GM12878 (cell line): Measurements from ENCODE around the gene PLCB4. TPM values are rescaled to one million over a fixed set of nuclear protein-coding genes. Genes with fewer than 3 reads are reported as not detected.

Experiments
- ATAC-seq: fragments of 200-7000 bp; cut with Tn5 transposase; 3 replicates; pipeline ENCODE4 v1.9.1; 2020; ENCODE audit warnings: mild to moderate bottlenecking, moderate library complexity
- BruUV-seq: library from RNA; stranded (reverse); fragments of 400-500 nt; replicated peaks from 2 replicates; lab custom pipeline; 2021; lab: Mats Ljungman, UMichigan
- CTCF ChIA-PET: fragments of 300-600 bp; sonication (Branson Sonifier 250); formaldehyde crosslinking; extraction: SDS; loops from one replicate; lab custom pipeline; 2021; ENCODE audit warnings: inconsistent platforms; lab: Yijun Ruan, JAX
- POLR2A ChIA-PET: fragments of 350-600 bp; formaldehyde crosslinking; extraction: SDS; loops from one replicate; lab custom pipeline; 2021; ENCODE audit warnings: inconsistent platforms; lab: Charles Lee
- RAD21 ChIA-PET: fragments of 300-600 bp; sonication (Branson Sonifier 250); formaldehyde crosslinking; loops from one replicate; lab custom pipeline; 2023; ENCODE audit warnings: antibody characterized with exemption; ENCODE audit not compliant: unreplicated experiment; lab: Charles Lee
- SMC1A ChIA-PET: fragments of 300-600 bp; sonication (Branson Sonifier 250); formaldehyde crosslinking; loops from one replicate; lab custom pipeline; 2023; ENCODE audit not compliant: unreplicated experiment, uncharacterized antibody; lab: Charles Lee
- DNase-seq: peaks from one replicate; pipeline ENCODE4 v3.0.0-alpha.2; 2011; ENCODE audit warnings: low read depth, low spot score
- FAIRE-seq: peaks from 3 replicates; lab custom pipeline; 2011; peaks lifted over from hg19 to GRCh38; lab: Jason Lieb, UNC
- H2AFZ ChIP-seq: 2 replicates; pipeline ENCODE4 v1.6.0; 2011; ENCODE audit warnings: low read depth, low read length, control low read depth; ENCODE audit not compliant: control insufficient read depth
- H3K27ac ChIP-seq: 2 replicates; pipeline ENCODE4 v1.5.1; 2011; ENCODE audit warnings: control low read depth; ENCODE audit not compliant: control insufficient read depth, insufficient read depth
- H3K27me3 ChIP-seq, 2 experiments: replicated peaks in 1 of 2; 2 replicates each; pipeline versions ENCODE4 v1.6.0 to v1.6.1; 2011; ENCODE audit warnings: low read length in 1 of 2; ENCODE audit not compliant: control insufficient read depth in 2 of 2, insufficient read depth in 2 of 2
- H3K36me3 ChIP-seq, 2 experiments: 2 replicates each; pipeline ENCODE4 v1.5.1; 2011; ENCODE audit warnings: low read length in 1 of 2; ENCODE audit not compliant: control insufficient read depth in 2 of 2, insufficient read depth in 2 of 2
- H3K4me1 ChIP-seq: 2 replicates; pipeline ENCODE4 v1.6.1; 2011; ENCODE audit warnings: mild to moderate bottlenecking, low read length, moderate library complexity, mixed read lengths; ENCODE audit not compliant: control insufficient read depth, insufficient read depth
- H3K4me2 ChIP-seq: 2 replicates; pipeline ENCODE4 v1.6.0; 2011; ENCODE audit warnings: control low read depth; ENCODE audit not compliant: control insufficient read depth, insufficient read depth
- H3K4me3 ChIP-seq: fragments of 200-600 bp; sonication (generic); 2 replicates; pipeline ENCODE4 v1.5.1; 2016
- H3K79me2 ChIP-seq: 2 replicates; pipeline ENCODE4 v1.6.0; 2011; ENCODE audit warnings: low read length; ENCODE audit not compliant: control insufficient read depth, insufficient read depth
- H3K9ac ChIP-seq: 2 replicates; pipeline ENCODE4 v1.8.0; 2011; ENCODE audit warnings: low read length, control low read depth, mixed read lengths; ENCODE audit not compliant: control insufficient read depth, insufficient read depth
- H3K9me3 ChIP-seq: replicated peaks from 3 replicates; pipeline ENCODE4 v1.5.1; 2011; ENCODE audit warnings: mild to moderate bottlenecking, low read length; ENCODE audit not compliant: control insufficient read depth, insufficient read depth
- H4K20me1 ChIP-seq: 2 replicates; pipeline ENCODE4 v1.6.0; 2011; ENCODE audit not compliant: control insufficient read depth, insufficient read depth
- DPF2 ChIP-seq: fragments of 450-650 bp; IDR thresholded peaks from 2 replicates; pipeline ENCODE4 v1.6.1; 2017; ENCODE audit warnings: mild to moderate bottlenecking
- IKZF1 ChIP-seq: fragments of 450-650 bp; conservative IDR thresholded peaks from 2 replicates; pipeline ENCODE4 v1.6.1; 2017; ENCODE audit warnings: antibody characterized with exemption, mild to moderate bottlenecking
- IRF3 ChIP-seq: fragments of 450-650 bp; IDR thresholded peaks from 2 replicates; pipeline ENCODE4 v1.6.1; 2014; ENCODE audit warnings: mild to moderate bottlenecking
- MTA2 ChIP-seq: fragments of 450-650 bp; IDR thresholded peaks from 2 replicates; pipeline ENCODE4 v1.6.1; 2016; ENCODE audit warnings: low read depth, mild to moderate bottlenecking, moderate library complexity
- MYB ChIP-seq: fragments of 150-350 bp; IDR thresholded peaks from 2 replicates; pipeline ENCODE4 v1.6.1; 2014; ENCODE audit warnings: mild to moderate bottlenecking, low read depth, low read length, borderline replicate concordance
- NFYA ChIP-seq: IDR thresholded peaks from 2 replicates; pipeline ENCODE4 v1.6.1; 2011; ENCODE audit warnings: low read depth, mild to moderate bottlenecking, low read length, improper control_type of control experiment, borderline replicate concordance
- SRF ChIP-seq, 2 experiments: IDR thresholded peaks; 2 replicates each; pipeline ENCODE4 v1.6.1; 2011; ENCODE audit warnings: low read depth in 2 of 2, low read length in 2 of 2, mild to moderate bottlenecking in 1 of 2, moderate library complexity in 1 of 2
- TAF1 ChIP-seq: IDR thresholded peaks from 2 replicates; pipeline ENCODE4 v1.6.1; 2011; ENCODE audit warnings: mild to moderate bottlenecking, low read depth, low read length, borderline replicate concordance
- TCF12 ChIP-seq: IDR thresholded peaks from 2 replicates; pipeline ENCODE4 v1.6.1; 2011; ENCODE audit warnings: low read depth, mild to moderate bottlenecking, low read length
- YY1 ChIP-seq: IDR thresholded peaks from 2 replicates; pipeline ENCODE4 v1.6.1; 2011; ENCODE audit warnings: low read depth, mild to moderate bottlenecking, low read length
- WGBS: methylation state at CpG from one replicate; pipeline ENCODE4 v1.1.6; 2016; ENCODE audit warnings: low lambda C conversion rate; ENCODE audit not compliant: insufficient replicate concordance, insufficient coverage; ENCODE audit errors: missing lambda C conversion rate; 5-methylcytosine and 5-hydroxymethylcytosine counted together
- in situ Hi-C: fragments of 300-500 bp; cut with MboI; formaldehyde crosslinking; loops from 9 replicates; pipeline ENCODE4 v1.14.3; 2018; ENCODE audit warnings: mixed read lengths
- intact Hi-C: fragments of 100-400 bp; cut with micrococcal nuclease; formaldehyde crosslinking; loops from one replicate; pipeline ENCODE4 v1.14.2; 2022; ENCODE audit not compliant: unreplicated experiment
- polyA plus RNA-seq, 11 experiments: library from polyadenylated mRNA; depleted of rRNA in 4 of 11; unstranded in 6 of 11; stranded (reverse) in 5 of 11; fragments of >200 nt; fragmentation: Nextera tagmentation in 4 of 11; fragmentation: Illumina TruSeq in 1 of 11; extraction: Ambion mirVana in 4 of 11; extraction: Trizol in 1 of 11; gene quantifications; 1 replicate in 1 of 11; 2 replicates in 10 of 11; pipeline versions ENCODE4 v1.2.1 to v1.2.3, GENCODE V29; 2011 to 2016; ENCODE audit warnings: inconsistent platforms in 2 of 11, missing spikeins in 2 of 11, low read depth in 1 of 11
- total RNA-seq, 4 experiments: library from RNA; depleted of rRNA in 3 of 4; stranded (reverse); fragments of >200 nt in 3 of 4; fragmentation: Illumina TruSeq in 1 of 4; extraction: Trizol in 1 of 4; gene quantifications; 2 replicates each; pipeline versions ENCODE4 v1.2.1 to v1.2.3, GENCODE V29; 2013 to 2021

Gene PLCB4
- total and polyA plus RNA-seq, 10 of the 15 experiments (the other 5 are each of a cell fraction or from before 2014, with no cell fraction given) = not detected

GRCh38 chr20:9099372-9099771, 30.5 kb downstream of the PLCB4 start (continued):
- TF ChIP-seq IRF3 (no peak), MTA2 (no peak), DPF2 (no peak), SRF (IDR thresholded peaks at IDR 0.05; ENCODE audit: low read depth in 2 of 2, low read length in 2 of 2) (no peak)

DNA sequence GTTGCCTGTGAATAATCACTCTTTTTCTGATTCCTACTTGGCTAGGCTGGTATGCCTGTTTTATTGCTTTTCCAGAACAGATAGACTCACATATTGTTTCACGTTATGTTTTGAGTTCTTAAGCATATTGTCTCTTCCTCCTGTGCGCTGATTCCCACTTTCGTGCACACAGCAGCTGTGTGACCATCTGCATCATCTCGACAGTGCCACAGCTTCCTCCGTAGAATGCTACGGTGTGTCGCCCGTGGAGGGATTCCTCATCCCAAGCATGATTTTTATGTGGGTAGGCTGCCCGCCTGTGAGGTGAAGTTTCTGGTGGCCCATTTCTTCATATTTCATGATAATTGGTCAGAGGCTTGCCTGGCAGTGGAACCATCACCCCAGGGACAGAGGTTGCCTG, 31.8 kb downstream of the PLCB4 start:
- BruUV-seq = no TSS peak
- 29% methylated on average over 9 of the region's 9 CpGs for WGBS
- TF ChIP-seq IKZF1 = no peak
- no peak for TF ChIP-seq NFYA
- no peak for TF ChIP-seq MYB
- TF ChIP-seq TCF12 = no peak
- no peak for TF ChIP-seq YY1
- no peak for TF ChIP-seq TAF1
- ChIA-PET POLR2A (no interaction called here), RAD21 (no interaction called here), CTCF (no interaction called here), SMC1A (interaction anchor here (0.6 kb wide), 1 partner anchor 346 kb away, joined by 3 read pairs; no protein-coding TSS in a partner anchor)
- no peak for FAIRE-seq
- Histone ChIP-seq H3K27me3 (no peaks in the 10 kb centered on the region), H3K36me3 (no peaks in the 10 kb centered on the region), H3K9ac (no peak overlapping the region), H2AFZ (no peak overlapping the region), H3K9me3 (no peaks in the 10 kb centered on the region), H3K27ac (no peak overlapping the region), H4K20me1 (no peaks in the 10 kb centered on the region), H3K4me2 (no peak overlapping the region), H3K79me2 (no peaks in the 10 kb centered on the region), H3K4me3 (no peak overlapping the region), H3K4me1 (no peaks in the 10 kb centered on the region)
- DNase-seq = no peak
- in situ Hi-C loops (no loop called here), intact Hi-C loops (no loop called here)
- no peak for ATAC-seq
